ENCODE results near the gene MUTYH. TPM values are rescaled to one million over a fixed set of nuclear protein-coding genes. Genes with fewer than 3 reads are reported as not detected.
"Not testable (repeated sequence)": the region's sequence is repeated elsewhere in the genome, so short reads cannot be mapped to it uniquely, and the experiment has no call there.

MUTYH gene
- total RNA-seq, 1 donor from 2014 or later: 63.0 TPM

GRCh38 chr1:45364294-45364693, 24.1 kb upstream of the MUTYH start:
- Mint-ChIP-seq H3K9me3 (no peaks in the 10 kb centered on the region), H3K4me3 (no peak overlapping the region), H3K27ac (peak overlapping the region; percentile 75), H3K36me3 (ENCODE audit: low read depth) (no peaks in the 10 kb centered on the region), H3K27me3 (no peaks in the 10 kb centered on the region), H3K4me1 (peaks cover 21% of the 10 kb centered on the region)
- no peak for DNase-seq
- POLR2A ChIA-PET: interaction anchor here (0.6 to 2.7 kb wide), 3 partner anchors 38 to 127 kb away, joined by 4 to 22 read pairs (median 4); partner anchors contain the start of gene TESK2
- no peak for ATAC-seq (ENCODE audit: low read depth)
- TF ChIP-seq CTCF (IDR thresholded peaks at IDR 0.05): no peak
- CTCF ChIA-PET: interaction anchor here (0.8 to 13.9 kb wide), 2 partner anchors 9 to 128 kb away, joined by 4 to 326 read pairs; partner anchors contain the start of gene TESK2
- intact Hi-C loops (cut with micrococcal nuclease): no loop called here

GRCh38 chr1:45360981-45361380, 20.7 kb upstream of the MUTYH start:
- ATAC-seq (ENCODE audit: low read depth); H3K4me3 Mint-ChIP-seq; H3K9me3 Mint-ChIP-seq; H3K36me3 Mint-ChIP-seq (ENCODE audit: low read depth); DNase-seq; H3K27me3 Mint-ChIP-seq: not testable (repeated sequence)
- POLR2A ChIA-PET: interaction anchor here (1.6 to 3.7 kb wide), 2 partner anchors 33 to 130 kb away, joined by 9 to 40 read pairs; partner anchors contain the start of gene TESK2
- CTCF ChIA-PET: interaction anchor here (1.1 to 13.9 kb wide), 9 partner anchors 12 to 347 kb away, joined by 3 to 326 read pairs (median 10); partner anchors contain the start of gene TESK2
- peak overlapping the region; percentile 37 for H3K27ac Mint-ChIP-seq
- intact Hi-C loops (cut with micrococcal nuclease): loop anchor here (1.0 to 2.0 kb wide), 4 partner anchors 33 to 209 kb away; no protein-coding TSS in a partner anchor
- H3K4me1 Mint-ChIP-seq: peaks cover 21% of the 10 kb centered on the region

- intact Hi-C loops (cut with micrococcal nuclease): loop anchor here (1.0 to 2.0 kb wide), 5 partner anchors 34 to 346 kb away; no protein-coding TSS in a partner anchor
- no peak for TF ChIP-seq CTCF (IDR thresholded peaks at IDR 0.05)
- H3K9me3 Mint-ChIP-seq: no peaks in the 10 kb centered on the region
- ATAC-seq (ENCODE audit: low read depth): peak; percentile 73
- ChIA-PET CTCF (interaction anchor here (0.5 to 13.9 kb wide), 23 partner anchors 9 to 346 kb away, joined by 3 to 326 read pairs (median 4); partner anchors contain the start of genes CCDC163, MMACHC, MUTYH and TESK2), POLR2A (interaction anchor here (1.0 to 3.7 kb wide), 3 partner anchors 34 to 140 kb away, joined by 3 to 40 read pairs (median 9); partner anchors contain the start of genes CCDC163, MMACHC and TESK2)
- peaks cover 2% of the 10 kb centered on the region for H3K36me3 Mint-ChIP-seq (ENCODE audit: low read depth)
- peak overlapping the region; percentile 1 for H3K4me3 Mint-ChIP-seq
- H3K27ac Mint-ChIP-seq: peak overlapping the region; percentile 37
- DNase-seq: no peak
- peaks cover 19% of the 10 kb centered on the region for H3K4me1 Mint-ChIP-seq
- no peaks in the 10 kb centered on the region for H3K27me3 Mint-ChIP-seq
Measured at GRCh38 chr1:45359882-45360513, 19.8 kb upstream of the MUTYH start.

- no peak overlapping the region for H3K4me3 Mint-ChIP-seq
- POLR2A ChIA-PET: interaction anchor here (0.6 to 3.6 kb wide), 4 partner anchors 19 to 136 kb away, joined by 7 to 31 read pairs (median 8); partner anchors contain the start of gene TESK2
- TF ChIP-seq CTCF (IDR thresholded peaks at IDR 0.05): no peak
Measured at GRCh38 chr1:45356186-45356585, 15.9 kb upstream of the MUTYH start.

GRCh38 chr1:45355683-45356082, 15.4 kb upstream of the MUTYH start:
- POLR2A ChIA-PET: interaction anchor here (0.6 to 3.6 kb wide), 3 partner anchors 16 to 136 kb away, joined by 5 to 31 read pairs (median 7); partner anchors contain the start of gene TESK2

More at GRCh38 chr1:45356186-45356585, 15.9 kb upstream of the MUTYH start:
- ATAC-seq (ENCODE audit: low read depth): no peak
- Mint-ChIP-seq H3K27me3 (no peaks in the 10 kb centered on the region), H3K4me1 (peaks cover 13% of the 10 kb centered on the region), H3K27ac (no peak overlapping the region), H3K9me3 (no peaks in the 10 kb centered on the region), H3K36me3 (ENCODE audit: low read depth) (peaks cover 17% of the 10 kb centered on the region)
- intact Hi-C loops (cut with micrococcal nuclease): no loop called here
- no peak for DNase-seq
- CTCF ChIA-PET: interaction anchor here (0.5 to 13.9 kb wide), 5 partner anchors 41 to 526 kb away, joined by 3 to 326 read pairs (median 3); partner anchors contain the start of gene TESK2

More at GRCh38 chr1:45355683-45356082, 15.4 kb upstream of the MUTYH start:
- DNase-seq (no peak), ATAC-seq (ENCODE audit: low read depth) (no peak)
- CTCF ChIA-PET: interaction anchor here (0.5 to 13.9 kb wide), 4 partner anchors 10 to 527 kb away, joined by 3 to 326 read pairs (median 3); partner anchors contain the start of gene TESK2
- H3K27me3 Mint-ChIP-seq: no peaks in the 10 kb centered on the region
- H3K4me3 Mint-ChIP-seq: no peak overlapping the region
- H3K9me3 Mint-ChIP-seq: no peaks in the 10 kb centered on the region
- peaks cover 17% of the 10 kb centered on the region for H3K36me3 Mint-ChIP-seq (ENCODE audit: low read depth)
- intact Hi-C loops (cut with micrococcal nuclease): no loop called here
- no peak overlapping the region for H3K27ac Mint-ChIP-seq
- peaks cover 10% of the 10 kb centered on the region for H3K4me1 Mint-ChIP-seq
- no peak for TF ChIP-seq CTCF (IDR thresholded peaks at IDR 0.05)

All from activated B cell treated with CpG ODN at 0.5 μM for 24 hours (primary cell).